GM21529 (cell line): ENCODE data around the gene IQCM.

Experiments
- ATAC-seq: cut with Tn5 transposase; IDR thresholded peaks from one replicate; pipeline ENCODE4 v1.9.1; 2021; ENCODE audit not compliant: unreplicated experiment

The IQCM gene, protein sequence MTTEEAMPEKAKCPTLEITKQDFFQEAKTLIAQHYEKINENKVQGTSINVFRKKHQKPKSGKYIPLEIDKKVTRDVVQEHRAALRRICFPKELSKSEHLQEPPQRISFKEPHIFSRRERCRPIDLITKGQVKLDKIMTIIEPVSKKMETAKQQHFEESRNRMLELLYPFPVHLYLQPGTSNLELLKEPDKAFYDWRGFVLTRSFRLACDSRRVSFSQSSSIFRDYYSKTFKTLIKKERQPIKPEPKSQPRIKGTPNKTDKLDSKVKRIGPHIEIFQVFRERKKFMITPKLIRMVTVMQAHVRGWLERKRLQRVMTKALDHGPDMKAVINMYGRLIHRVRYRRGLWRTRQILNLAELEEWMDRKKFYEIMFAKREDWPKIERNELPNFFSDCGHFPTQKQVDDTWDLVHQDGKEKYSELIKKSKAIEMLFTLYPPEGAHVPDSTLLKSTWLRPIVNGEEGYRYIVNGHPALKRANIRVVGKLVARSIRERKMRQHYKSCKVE

GRCh38 chr4:149815743-149816142 lies at the start of gene IQCM:
Gene IQCM, minus strand, starts transcription at chr4:149815843. Its CDS starts 73,152 bp downstream, at chr4:149742691.
- ATAC-seq, result no peak

DNA sequence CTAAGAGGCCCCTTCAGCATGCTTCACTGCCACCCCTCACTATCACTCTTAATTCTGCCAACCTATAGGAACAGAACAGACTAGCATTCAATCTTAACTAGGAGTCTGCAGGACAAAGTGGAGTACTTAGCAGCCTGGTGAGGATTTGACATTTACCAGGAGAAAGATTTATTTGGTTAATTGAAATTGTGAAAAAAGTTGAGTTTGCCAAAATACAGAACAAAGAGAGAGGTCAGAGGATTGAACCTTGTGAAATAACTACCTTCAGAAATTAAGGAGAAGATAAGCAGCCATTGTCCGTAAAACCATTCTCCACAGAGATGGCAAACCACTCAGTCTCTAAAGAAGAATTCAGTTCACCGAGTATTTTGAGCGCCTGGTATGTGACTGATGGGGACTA lies 41.8 kb upstream of the IQCM start:
- ATAC-seq, result no peak

DNA sequence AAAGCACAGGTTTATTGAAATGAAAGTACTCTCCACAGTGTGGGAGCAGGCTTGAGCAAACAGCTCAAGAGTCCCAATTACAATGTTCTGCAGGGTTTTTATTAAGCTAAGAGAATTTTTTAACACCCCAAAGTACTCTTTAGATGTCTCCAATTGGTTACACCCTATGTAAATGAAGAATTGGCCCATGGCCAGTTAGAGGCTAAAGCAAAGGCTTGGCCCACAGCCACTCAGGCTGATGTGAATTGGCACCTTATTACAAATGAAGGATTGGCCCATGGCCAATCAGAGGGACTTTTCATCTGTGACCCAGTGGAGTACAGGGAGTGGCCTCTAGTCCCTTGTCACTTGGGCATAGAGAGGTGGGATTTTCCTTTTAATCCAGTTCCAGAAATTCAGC lies 30.1 kb upstream of the IQCM start:
- no peak for ATAC-seq

DNA sequence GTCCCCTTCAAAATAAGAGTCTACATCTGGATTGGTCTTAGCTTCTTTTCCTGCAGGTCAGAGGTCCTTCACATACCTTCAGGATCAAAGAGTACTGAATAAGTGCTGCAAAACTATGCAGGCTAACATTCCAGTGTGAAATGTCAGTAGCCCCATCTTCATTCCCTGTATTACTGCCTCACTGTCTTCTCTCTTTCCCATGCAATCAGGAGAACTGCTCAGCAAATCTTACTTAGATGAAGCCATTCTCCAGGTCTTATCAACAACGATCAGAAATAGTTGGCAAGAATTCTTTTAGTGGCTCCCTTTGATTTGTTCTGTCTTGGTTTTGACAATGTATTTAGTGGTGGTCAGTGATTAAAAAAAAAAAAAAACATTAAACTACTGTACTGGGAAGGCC lies 26.0 kb upstream of the IQCM start:
- ATAC-seq, result no peak

DNA sequence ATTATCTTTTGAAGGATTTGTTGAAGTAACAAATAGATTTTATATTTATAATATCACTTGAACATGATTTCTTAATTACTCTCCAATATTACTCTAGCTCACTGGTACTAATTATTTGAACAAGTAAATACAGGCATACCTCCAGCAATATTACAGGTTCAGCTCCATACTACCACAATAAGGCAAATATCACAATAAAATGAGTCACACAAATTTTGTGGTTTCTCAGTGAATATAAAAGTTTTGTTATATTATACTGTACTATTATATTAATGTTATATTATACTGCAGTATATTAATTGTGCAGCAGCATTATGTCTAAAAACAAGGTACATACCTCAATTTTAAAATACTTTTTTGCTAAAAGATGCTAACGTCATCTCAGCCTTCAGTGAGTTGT lies 22.4 kb upstream of the IQCM start:
- no peak for ATAC-seq

DNA sequence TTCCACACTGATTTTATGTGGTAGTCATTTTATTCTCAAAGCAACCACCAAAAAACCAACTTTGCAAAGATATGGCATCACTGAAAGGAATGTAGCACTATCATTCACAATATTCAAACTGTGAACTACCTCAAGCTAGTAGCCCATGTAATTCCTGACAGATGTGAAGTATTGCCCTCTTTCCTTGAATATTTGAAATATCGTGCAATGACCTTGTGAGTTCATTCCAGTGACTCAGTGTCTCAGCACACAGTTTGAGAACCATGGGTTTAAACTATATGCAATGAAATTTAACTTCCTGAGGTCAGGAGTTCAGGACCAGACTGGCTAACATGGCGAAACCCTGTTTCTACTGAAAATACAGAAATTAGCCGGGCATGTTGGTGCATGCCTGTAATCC lies 20.9 kb upstream of the IQCM start:
- no peak for ATAC-seq

GRCh38 chr4:149835280-149835679 lies 19.6 kb upstream of the IQCM start:
- ATAC-seq, result no peak

GRCh38 chr4:149831656-149832208 lies 16.1 kb upstream of the IQCM start:
- ATAC-seq, result no peak

DNA sequence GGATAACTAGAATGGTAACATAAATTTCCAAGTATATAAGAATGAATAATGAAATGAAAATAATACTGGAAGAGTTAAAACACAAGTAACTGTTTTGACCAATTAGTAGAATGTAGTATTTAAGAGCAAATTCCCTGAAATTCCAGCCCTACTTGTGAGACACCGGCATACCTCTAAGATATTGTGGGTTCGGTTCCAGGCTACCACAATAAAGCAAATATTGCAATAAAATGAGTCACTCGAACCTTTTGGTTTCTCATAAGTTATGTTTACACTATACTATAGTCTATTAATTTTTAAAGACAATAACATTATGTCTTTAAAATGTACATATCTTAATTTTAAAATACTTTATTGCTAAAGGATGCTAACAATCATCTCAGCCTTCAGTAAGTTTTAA lies 15.2 kb upstream of the IQCM start:
- ATAC-seq, result no peak

GRCh38 chr4:149825336-149825735 lies 9.7 kb upstream of the IQCM start:
- no peak for ATAC-seq

GRCh38 chr4:149823769-149824221 lies 8.2 kb upstream of the IQCM start:
- ATAC-seq, result no peak

- ATAC-seq, result no peak
These were observed 14.2 kb downstream of the IQCM start for GRCh38 chr4:149801416-149801815.

GRCh38 chr4:149799546-149799945 lies 16.1 kb downstream of the IQCM start:
- ATAC-seq, result no peak

GRCh38 chr4:149796381-149796780 lies 19.3 kb downstream of the IQCM start:
- no peak for ATAC-seq

DNA sequence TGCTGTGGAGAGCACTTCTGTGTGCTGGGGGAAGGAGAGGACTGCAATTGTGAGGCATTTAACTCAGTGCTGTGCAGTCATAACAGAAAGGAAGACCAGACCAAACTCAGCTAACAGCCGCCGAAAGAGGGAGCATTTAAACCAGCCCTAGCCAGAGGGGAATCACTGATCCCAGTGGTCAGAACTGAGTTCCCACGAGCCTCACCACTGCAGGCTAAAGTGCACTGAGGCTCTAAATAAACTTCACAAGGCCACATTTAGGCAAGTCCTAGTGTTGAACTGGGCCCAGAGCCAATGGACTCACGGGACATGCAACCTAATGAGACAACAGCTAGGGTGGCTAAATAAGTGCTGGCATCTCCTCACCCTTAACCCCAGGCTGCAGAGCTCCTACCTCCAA lies 20.4 kb downstream of the IQCM start:
- no peak for ATAC-seq

GRCh38 chr4:149794352-149794751 lies 21.3 kb downstream of the IQCM start:
- ATAC-seq, result no peak

DNA sequence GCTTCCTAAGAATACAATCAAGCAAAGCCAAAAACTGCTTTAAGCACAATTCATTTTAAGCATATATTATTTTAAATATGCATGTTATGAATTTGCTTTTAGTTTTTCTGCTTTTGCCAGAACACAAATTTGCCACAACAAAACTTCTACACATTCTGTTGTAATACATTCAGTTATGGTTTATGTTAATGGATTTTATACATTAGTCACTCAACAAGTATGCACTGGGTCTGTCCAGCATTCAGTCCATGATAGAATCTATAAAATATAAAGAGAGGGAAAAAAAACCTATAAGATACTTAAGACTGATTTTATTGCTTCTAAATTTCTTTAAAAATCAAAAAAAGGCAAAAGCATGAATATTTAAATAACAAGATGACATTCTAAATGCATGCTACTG lies 22.2 kb downstream of the IQCM start:
- no peak for ATAC-seq

GRCh38 chr4:149791851-149792250 lies 23.8 kb downstream of the IQCM start:
- no peak for ATAC-seq

- no peak for ATAC-seq
These were observed 25.3 kb downstream of the IQCM start for GRCh38 chr4:149790172-149790907.

DNA sequence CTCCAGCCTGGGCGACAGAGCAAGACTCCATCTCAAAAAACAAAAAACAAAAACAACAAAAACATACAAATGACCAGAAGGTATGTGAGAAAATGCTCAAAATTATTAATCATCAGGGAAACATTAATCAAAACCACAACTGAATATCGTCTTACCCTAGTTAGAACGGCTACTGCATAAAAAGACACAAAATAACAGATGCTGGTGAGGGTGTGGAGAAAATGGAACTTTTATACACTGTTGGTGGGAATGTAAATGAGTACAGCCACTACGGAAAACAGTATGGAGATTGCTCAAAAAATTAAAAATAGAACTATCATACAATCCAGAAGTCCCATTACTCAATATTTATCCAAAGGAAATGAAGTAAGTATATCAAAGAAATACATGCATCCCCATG lies 27.3 kb downstream of the IQCM start:
- ATAC-seq, result no peak

GRCh38 chr4:149785696-149786431 lies 29.8 kb downstream of the IQCM start:
- no peak for ATAC-seq
